ENCODE data around the gene CDH12.
"Not testable (repeated sequence)": the region's sequence is repeated elsewhere in the genome, so short reads cannot be mapped to it uniquely, and the experiment has no call there.

- TF ChIP-seq CTCF, POLR2A, POLR2AphosphoS5, EP300 (IDR thresholded peaks at IDR 0.05): not testable (repeated sequence)
Observed at GRCh38 chr5:22188651-22189050, 664.5 kb downstream of the CDH12 start.
